Measurements from ENCODE around the gene WDR45B.

Gene WDR45B

GRCh38 chr17:82648165-82648668 lies at the start of gene WDR45B:
WDR45B (minus strand) TSS chr17:82648444; CDS start chr17:82648340, 104 bp downstream.
- TF ChIP-seq CTCF (IDR thresholded peaks at IDR 0.05; ENCODE audit: low read depth, low read length, poor library complexity, severe bottlenecking) (no peak), EZH2phosphoT487 (IDR thresholded peaks at IDR 0.05; ENCODE audit: borderline replicate concordance, low read length) (no peak)
- Histone ChIP-seq H4K20me1 (ENCODE audit: control insufficient read depth, insufficient read depth, low read depth, low read length) (peaks cover 25% of the 10 kb centered on the region), H3K4me3 (ENCODE audit: low read length) (peak within 1 kb of the TSS; percentile 95), H3K4me1 (ENCODE audit: control insufficient read depth, low read length) (peaks cover 12% of the 10 kb centered on the region), H3K9me3 (ENCODE audit: control insufficient read depth, insufficient read depth, low read length) (no peaks in the 10 kb centered on the region), H3K36me3 (ENCODE audit: control insufficient read depth, low read length) (peaks cover 33% of the 10 kb centered on the region), H3K27ac (ENCODE audit: low read depth, low read length) (peak within 1 kb of the TSS; percentile 87), H3K79me2 (ENCODE audit: control insufficient read depth, low read length) (peaks cover 50% of the 10 kb centered on the region), H3K4me2 (ENCODE audit: low read length) (peak within 1 kb of the TSS; percentile 92), H3F3A (ENCODE audit: control insufficient read depth, insufficient read depth) (no peaks in the 10 kb centered on the region), H3K9me2 (replicated peaks; ENCODE audit: control insufficient read depth, low read length) (no peaks in the 10 kb centered on the region), H3K27me3 (ENCODE audit: control insufficient read depth, low read length) (peaks cover 6% of the 10 kb centered on the region; the same call in 1 of the 2 replicates)

- Histone ChIP-seq H3K27ac (ENCODE audit: low read depth, low read length) (no peak overlapping the region), H3K9me2 (replicated peaks; ENCODE audit: control insufficient read depth, low read length) (no peaks in the 10 kb centered on the region), H3K9me3 (ENCODE audit: control insufficient read depth, insufficient read depth, low read length) (peaks cover 9% of the 10 kb centered on the region), H3K4me1 (ENCODE audit: control insufficient read depth, low read length) (peaks cover 4% of the 10 kb centered on the region; the same call in 1 of the 2 replicates), H3K4me2 (ENCODE audit: low read length) (no peak overlapping the region), H4K20me1 (ENCODE audit: control insufficient read depth, insufficient read depth, low read depth, low read length) (no peaks in the 10 kb centered on the region), H3F3A (ENCODE audit: control insufficient read depth, insufficient read depth) (no peaks in the 10 kb centered on the region), H3K36me3 (ENCODE audit: control insufficient read depth, low read length) (no peaks in the 10 kb centered on the region), H3K79me2 (ENCODE audit: control insufficient read depth, low read length) (no peaks in the 10 kb centered on the region), H3K27me3 (ENCODE audit: control insufficient read depth, low read length) (no peaks in the 10 kb centered on the region), H3K4me3 (ENCODE audit: low read length) (no peak overlapping the region)
- TF ChIP-seq EZH2phosphoT487 (IDR thresholded peaks at IDR 0.05; ENCODE audit: borderline replicate concordance, low read length) (no peak), CTCF (IDR thresholded peaks at IDR 0.05; ENCODE audit: low read depth, low read length, poor library complexity, severe bottlenecking) (no peak)
Measured at GRCh38 chr17:82697808-82698064, 49.5 kb upstream of the WDR45B start.

GRCh38 chr17:82696916-82697807 lies 48.9 kb upstream of the WDR45B start:
- TF ChIP-seq EZH2phosphoT487 (IDR thresholded peaks at IDR 0.05; ENCODE audit: borderline replicate concordance, low read length): no peak
- no peak for TF ChIP-seq CTCF (IDR thresholded peaks at IDR 0.05; ENCODE audit: low read depth, low read length, poor library complexity, severe bottlenecking)
- H3K4me1 ChIP-seq (ENCODE audit: control insufficient read depth, low read length): peaks cover 4% of the 10 kb centered on the region; the same call in 1 of the 2 replicates
- no peak overlapping the region for H3K27ac ChIP-seq (ENCODE audit: low read depth, low read length)
- H3F3A ChIP-seq (ENCODE audit: control insufficient read depth, insufficient read depth): no peaks in the 10 kb centered on the region
- H4K20me1 ChIP-seq (ENCODE audit: control insufficient read depth, insufficient read depth, low read depth, low read length): no peaks in the 10 kb centered on the region
- no peaks in the 10 kb centered on the region for H3K79me2 ChIP-seq (ENCODE audit: control insufficient read depth, low read length)
- no peaks in the 10 kb centered on the region for H3K9me2 ChIP-seq (replicated peaks; ENCODE audit: control insufficient read depth, low read length)
- no peak overlapping the region for H3K4me3 ChIP-seq (ENCODE audit: low read length)
- H3K4me2 ChIP-seq (ENCODE audit: low read length): no peak overlapping the region
- H3K9me3 ChIP-seq (ENCODE audit: control insufficient read depth, insufficient read depth, low read length): peaks cover 9% of the 10 kb centered on the region
- no peaks in the 10 kb centered on the region for H3K36me3 ChIP-seq (ENCODE audit: control insufficient read depth, low read length)
- no peaks in the 10 kb centered on the region for H3K27me3 ChIP-seq (ENCODE audit: control insufficient read depth, low read length)

Data from DOHH2 (cell line).